Brain microvascular endothelial cell (primary cell): ENCODE data around the gene CNOT6.

Source experiments
- DNase-seq: peaks from one replicate; pipeline ENCODE4 v3.0.0-alpha.2; 2020
- H3K27ac ChIP-seq: fragments of 250-450 bp; sonication (Bioruptor Pico); 2 replicates; pipeline ENCODE4 v1.5.1; 2020; ENCODE audit warnings: mild to moderate bottlenecking, moderate library complexity
- H3K27me3 ChIP-seq: fragments of 250-450 bp; sonication (Bioruptor Pico); replicated peaks from 2 replicates; pipeline ENCODE4 v1.5.1; 2020; ENCODE audit warnings: mild to moderate bottlenecking
- H3K36me3 ChIP-seq: fragments of 250-450 bp; sonication (Bioruptor Pico); replicated peaks from 2 replicates; pipeline ENCODE4 v1.5.1; 2020; ENCODE audit warnings: mild to moderate bottlenecking
- H3K4me3 ChIP-seq: 2 replicates; pipeline ENCODE4 v1.5.1; 2011; ENCODE audit warnings: low read depth, mild to moderate bottlenecking, control low read depth, low read length, moderate library complexity
- CTCF ChIP-seq: IDR thresholded peaks from 2 replicates; pipeline ENCODE4 v1.5.1; 2011; ENCODE audit warnings: low read depth, mild to moderate bottlenecking, moderate library complexity, low read length, control low read depth, inconsistent platforms; ENCODE audit errors: missing control alignments
- in situ Hi-C: cut with HindIII; loops from 2 replicates; pipeline ENCODE4 v1.10.0; 2017; ENCODE audit warnings: low sequenced_read_pairs, low pct_ligation_motif_present

The CNOT6 gene

GRCh38 chr5:180602481-180603075 is 108.4 kb downstream of the CNOT6 start:
- no peaks in the 10 kb centered on the region for H3K27me3 ChIP-seq
- in situ Hi-C loops = no loop called here
- H3K27ac ChIP-seq = no peak overlapping the region
- DNase-seq = no peak
- no peaks in the 10 kb centered on the region for H3K36me3 ChIP-seq
- H3K4me3 ChIP-seq = no peak overlapping the region
- TF ChIP-seq CTCF = no peak

GRCh38 chr5:180603076-180603594 is 109.0 kb downstream of the CNOT6 start:
- Histone ChIP-seq H3K4me3 (no peak overlapping the region), H3K27ac (no peak overlapping the region), H3K27me3 (no peaks in the 10 kb centered on the region), H3K36me3 (no peaks in the 10 kb centered on the region)
- in situ Hi-C loops = no loop called here
- TF ChIP-seq CTCF = no peak
- DNase-seq = no peak

GRCh38 chr5:180604271-180604670 is 110.1 kb downstream of the CNOT6 start:
- in situ Hi-C loops = no loop called here

GRCh38 chr5:180605554-180606214 is 111.5 kb downstream of the CNOT6 start:
- DNase-seq = peak; percentile 53
- TF ChIP-seq CTCF = peak; percentile 84
- in situ Hi-C loops = no loop called here
- H3K27ac ChIP-seq = no peak overlapping the region
- no peaks in the 10 kb centered on the region for H3K27me3 ChIP-seq
- no peak overlapping the region for H3K4me3 ChIP-seq
- H3K36me3 ChIP-seq = no peaks in the 10 kb centered on the region

More at GRCh38 chr5:180604271-180604670, 110.1 kb downstream of the CNOT6 start:
- no peak overlapping the region for H3K27ac ChIP-seq
- H3K27me3 ChIP-seq = no peaks in the 10 kb centered on the region
- H3K4me3 ChIP-seq = no peak overlapping the region
- H3K36me3 ChIP-seq = no peaks in the 10 kb centered on the region
- TF ChIP-seq CTCF = no peak
- DNase-seq = no peak

GRCh38 chr5:180606215-180606785 is 112.1 kb downstream of the CNOT6 start:
- in situ Hi-C loops = no loop called here
- no peak overlapping the region for H3K27ac ChIP-seq
- TF ChIP-seq CTCF = no peak
- no peak overlapping the region for H3K4me3 ChIP-seq
- H3K36me3 ChIP-seq = no peaks in the 10 kb centered on the region
- no peaks in the 10 kb centered on the region for H3K27me3 ChIP-seq
- DNase-seq = no peak
